ENCODE data around the gene NAALADL2. TPM values are rescaled to one million over a fixed set of nuclear protein-coding genes. Genes with fewer than 3 reads are reported as not detected.
A peak's percentile ranks its signal among the peaks of the same experiment; 100 is the strongest.

Gene NAALADL2
- total and polyA plus RNA-seq, 2 of the 8 experiments (the other 6 are each of a cell fraction or from before 2014, with no cell fraction given), result 0.12 to 0.22 TPM

GRCh38 chr3:175743733-175744400 lies 884.7 kb downstream of the NAALADL2 start:
- H2AK5ac ChIP-seq (ENCODE audit: low read depth, low read length), result no peak overlapping the region; the same call in 1 of the 2 replicates
- H3K14ac ChIP-seq (ENCODE audit: insufficient read length), result no peak overlapping the region
- H3K27ac ChIP-seq (ENCODE audit: low read depth, low read length), result no peak overlapping the region
- FAIRE-seq (no peak), DNase-seq (ENCODE audit: low read depth in 1 of 2, low spot score in 2 of 2) (no peak)
- 87% methylated on average over 5 of the region's 5 CpGs; no CpG with 5 or more reads in 1 of the 2 experiments for WGBS, 2 experiments (ENCODE audit: extremely low coverage in 1 of 2, insufficient coverage in 1 of 2, insufficient read length in 1 of 2, insufficient replicate concordance in 2 of 2, low coverage in 1 of 2, low lambda C conversion rate in 2 of 2, missing lambda C conversion rate in 1 of 2)
- no peak overlapping the region for H3K9ac ChIP-seq (replicated peaks in 1 of 4; ENCODE audit: extremely low read depth in 1 of 4, low read depth in 3 of 4, low read length in 3 of 4)
- H2BK15ac ChIP-seq (ENCODE audit: low read length), result peak overlapping the region; percentile 83
- no peak overlapping the region for H2BK120ac ChIP-seq (replicated peaks; ENCODE audit: low read depth, low read length)
- H2BK20ac ChIP-seq (ENCODE audit: low read length), result no peak overlapping the region
- H2BK5ac ChIP-seq (ENCODE audit: low read depth, low read length), result no peak overlapping the region
- H4K5ac ChIP-seq (ENCODE audit: insufficient read length, low read depth, low read length), result no peak overlapping the region
- no peak overlapping the region for H3K56ac ChIP-seq (replicated peaks; ENCODE audit: insufficient read length, low read depth, low read length)
- H4K8ac ChIP-seq (ENCODE audit: extremely low read depth, insufficient read depth, low read length), result no peak overlapping the region
- TF ChIP-seq SAP30 (IDR thresholded peaks at IDR 0.05; ENCODE audit: insufficient read depth, insufficient replicate concordance, low read length) (no peak), BCL11A (IDR thresholded peaks at IDR 0.05; ENCODE audit: low read depth in 2 of 2, low read length in 2 of 2) (no peak), ZNF274 (IDR thresholded peaks at IDR 0.05; ENCODE audit: borderline replicate concordance, extremely low read depth, low read length) (no peak), EZH2 (IDR thresholded peaks at IDR 0.05; ENCODE audit: low read depth, low read length, severe bottlenecking) (no peak), ATF3 (IDR thresholded peaks at IDR 0.05; ENCODE audit: insufficient read depth, low read depth, low read length) (no peak), RXRA (IDR thresholded peaks at IDR 0.05; ENCODE audit: insufficient read depth, low read depth, low read length) (no peak)
- H3K23me2 ChIP-seq (ENCODE audit: low read depth, low read length), result no peaks in the 10 kb centered on the region
- H3K79me2 ChIP-seq (ENCODE audit: control insufficient read depth in 1 of 2, insufficient read depth in 2 of 2, low read length in 2 of 2), result no peaks in the 10 kb centered on the region
- peak overlapping the region; percentile 93; the same call in 1 of the 2 replicates for H2BK12ac ChIP-seq (ENCODE audit: low read depth, low read length)
- H3K4me1 ChIP-seq (replicated peaks in 1 of 4; ENCODE audit: control insufficient read depth in 3 of 4, insufficient read depth in 4 of 4, low read length in 3 of 4), result no peaks in the 10 kb centered on the region
- H3K4me3 ChIP-seq (ENCODE audit: extremely low read depth in 1 of 4, insufficient read depth in 2 of 4, low read depth in 3 of 4, low read length in 4 of 4), result no peak overlapping the region
- no peaks in the 10 kb centered on the region for H3K79me1 ChIP-seq (ENCODE audit: low read depth, low read length)
- H3K36me3 ChIP-seq (ENCODE audit: control insufficient read depth in 2 of 4, insufficient read depth in 4 of 4, low read length in 3 of 4), result no peaks in the 10 kb centered on the region
- ChIA-PET POLR2A (ENCODE audit: partially characterized antibody) (no interaction called here), CTCF (ENCODE audit: partially characterized antibody) (interaction anchor here (0.8 kb wide), 1 partner anchor 197 kb away, joined by 3 read pairs; no protein-coding TSS in a partner anchor)
- no peak overlapping the region for H3K4me2 ChIP-seq (ENCODE audit: insufficient read depth in 1 of 2, low read depth in 2 of 2, low read length in 2 of 2)
- H4K91ac ChIP-seq (replicated peaks; ENCODE audit: insufficient read length, low read length), result no peak overlapping the region
- no peak overlapping the region for H3K23ac ChIP-seq (ENCODE audit: insufficient read length)
- H3K18ac ChIP-seq (ENCODE audit: extremely low read depth, low read length), result no peak overlapping the region
- H4K20me1 ChIP-seq (replicated peaks in 1 of 2; ENCODE audit: control insufficient read depth in 1 of 2, insufficient read depth in 2 of 2, low read length in 2 of 2), result no peaks in the 10 kb centered on the region
- H3K27me3 ChIP-seq (replicated peaks in 1 of 4; ENCODE audit: control insufficient read depth in 3 of 4, extremely low read depth in 1 of 4, insufficient read depth in 3 of 4, low read length in 3 of 4), result no peaks in the 10 kb centered on the region
- no peak overlapping the region for H3K4ac ChIP-seq (replicated peaks; ENCODE audit: insufficient read length, low read depth, low read length)
- H3K9me3 ChIP-seq (ENCODE audit: insufficient read depth in 2 of 2, low read depth in 1 of 2, low read length in 1 of 2), result no peaks in the 10 kb centered on the region
- H2AFZ ChIP-seq (ENCODE audit: low read length), result no peak overlapping the region
